B cell (primary cell): ENCODE measurements around the gene TEX9.
"Not testable (repeated sequence)": the region's sequence is repeated elsewhere in the genome, so short reads cannot be mapped to it uniquely, and the experiment has no call there.

Experiments
- EZH2 ChIP-seq: IDR thresholded peaks from 2 replicates; pipeline ENCODE4 v1.6.1; 2012; ENCODE audit warnings: borderline replicate concordance, low read depth, mild to moderate bottlenecking, moderate library complexity, low read length; ENCODE audit not compliant: insufficient read depth, poor library complexity, severe bottlenecking
- TF ChIP-seq, protein P1 (sequence below): fragments of 200-600 bp; IDR thresholded peaks from one replicate; pipeline ENCODE4 v1.8.0; 2022; ENCODE audit warnings: antibody characterized with exemption, mild to moderate bottlenecking

DNA sequence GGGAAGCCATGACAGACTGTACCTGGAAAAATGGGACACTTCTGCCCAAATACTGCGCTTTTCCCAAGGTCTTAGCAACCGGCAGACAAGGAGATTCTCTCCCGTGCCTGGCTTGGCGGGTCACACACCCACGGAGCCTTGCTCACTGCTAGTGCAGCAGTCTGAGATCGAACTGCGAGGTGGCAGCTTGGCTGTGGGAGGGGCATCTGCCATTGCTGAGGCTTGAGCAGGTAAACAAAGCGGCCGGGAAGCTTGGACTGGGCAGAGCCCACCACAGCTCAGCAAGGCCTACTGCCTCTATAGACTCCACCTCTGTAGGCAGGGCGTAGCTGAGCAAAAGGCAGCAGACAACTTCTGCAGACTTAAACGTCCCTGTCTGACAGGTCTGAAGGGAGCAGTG, 34.0 kb downstream of the TEX9 start:
- TF ChIP-seq, protein P1, sequence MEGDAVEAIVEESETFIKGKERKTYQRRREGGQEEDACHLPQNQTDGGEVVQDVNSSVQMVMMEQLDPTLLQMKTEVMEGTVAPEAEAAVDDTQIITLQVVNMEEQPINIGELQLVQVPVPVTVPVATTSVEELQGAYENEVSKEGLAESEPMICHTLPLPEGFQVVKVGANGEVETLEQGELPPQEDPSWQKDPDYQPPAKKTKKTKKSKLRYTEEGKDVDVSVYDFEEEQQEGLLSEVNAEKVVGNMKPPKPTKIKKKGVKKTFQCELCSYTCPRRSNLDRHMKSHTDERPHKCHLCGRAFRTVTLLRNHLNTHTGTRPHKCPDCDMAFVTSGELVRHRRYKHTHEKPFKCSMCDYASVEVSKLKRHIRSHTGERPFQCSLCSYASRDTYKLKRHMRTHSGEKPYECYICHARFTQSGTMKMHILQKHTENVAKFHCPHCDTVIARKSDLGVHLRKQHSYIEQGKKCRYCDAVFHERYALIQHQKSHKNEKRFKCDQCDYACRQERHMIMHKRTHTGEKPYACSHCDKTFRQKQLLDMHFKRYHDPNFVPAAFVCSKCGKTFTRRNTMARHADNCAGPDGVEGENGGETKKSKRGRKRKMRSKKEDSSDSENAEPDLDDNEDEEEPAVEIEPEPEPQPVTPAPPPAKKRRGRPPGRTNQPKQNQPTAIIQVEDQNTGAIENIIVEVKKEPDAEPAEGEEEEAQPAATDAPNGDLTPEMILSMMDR = not testable (repeated sequence)
- not testable (repeated sequence) for TF ChIP-seq EZH2
